K562 (cell line): ENCODE results near the gene DNAJC6. TPM values are rescaled to one million over a fixed set of nuclear protein-coding genes. Genes with fewer than 3 reads are reported as not detected.

Source experiments
- ATF1 ChIP-seq, 2 experiments: fragments of 450-650 bp in 1 of 2; IDR thresholded peaks; 2 replicates each; pipeline ENCODE4 v1.6.1; 2016; ENCODE audit warnings: missing compliant biosample characterization in 1 of 2, missing genetic modification characterization in 1 of 2
- BRD4 ChIP-seq: fragments of 200-600 bp; sonication (generic); IDR thresholded peaks from 2 replicates; pipeline ENCODE4 v1.6.1; 2017; ENCODE audit warnings: inconsistent platforms
- COPS2 ChIP-seq: fragments of 450-650 bp; conservative IDR thresholded peaks from 2 replicates; pipeline ENCODE4 v1.6.1; 2016; ENCODE audit warnings: mild to moderate bottlenecking, moderate library complexity
- ELF1 ChIP-seq: fragments of 200-800 bp; sonication (Bioruptor generic); IDR thresholded peaks from 2 replicates; pipeline ENCODE4 v1.6.1; 2016; ENCODE audit warnings: missing genetic modification characterization, missing compliant biosample characterization
- GATAD2B ChIP-seq: fragments of 450-650 bp; IDR thresholded peaks from 2 replicates; pipeline ENCODE4 v1.6.1; 2017; ENCODE audit warnings: mild to moderate bottlenecking, borderline replicate concordance
- GTF2B ChIP-seq: IDR thresholded peaks from 2 replicates; pipeline ENCODE4 v1.6.1; 2011; ENCODE audit not compliant: insufficient read length; ENCODE audit errors: extremely low read depth
- HDAC2 ChIP-seq: fragments of 450-650 bp; IDR thresholded peaks from 2 replicates; pipeline ENCODE4 v1.6.1; 2016; ENCODE audit warnings: mild to moderate bottlenecking
- HMG20B ChIP-seq: fragments of 250-450 bp; sonication (Bioruptor Pico); IDR thresholded peaks from 2 replicates; pipeline ENCODE4 v1.5.0; 2021; ENCODE audit warnings: mild to moderate bottlenecking
- KLF13 ChIP-seq: fragments of 450-650 bp; IDR thresholded peaks from 2 replicates; pipeline ENCODE4 v1.6.1; 2016; ENCODE audit warnings: missing genetic modification characterization, low read depth, mild to moderate bottlenecking, missing compliant biosample characterization, moderate library complexity, borderline replicate concordance
- MECOM ChIP-seq: fragments of 250-450 bp; sonication (Bioruptor Pico); IDR thresholded peaks from 2 replicates; pipeline ENCODE4 v1.8.0; 2022; ENCODE audit warnings: inconsistent platforms
- MEF2A ChIP-seq: IDR thresholded peaks from 2 replicates; pipeline ENCODE4 v1.6.1; 2011; ENCODE audit warnings: low read depth, mild to moderate bottlenecking, low read length, moderate library complexity; ENCODE audit not compliant: control insufficient read depth
- MYNN ChIP-seq, 2 experiments: sonication (generic); formaldehyde crosslinking in 1 of 2; IDR thresholded peaks; 2 replicates each; pipeline versions ENCODE4 v1.5.0 to v1.6.1; 2016 to 2020; ENCODE audit warnings: antibody characterized with exemption in 1 of 2, missing genetic modification reagents in 1 of 2
- NELFE ChIP-seq: IDR thresholded peaks from 2 replicates; pipeline ENCODE4 v1.6.1; 2011; ENCODE audit warnings: mild to moderate bottlenecking; ENCODE audit not compliant: insufficient read depth, insufficient read length
- NR3C1 ChIP-seq: sonication (generic); formaldehyde crosslinking; IDR thresholded peaks from 2 replicates; pipeline ENCODE4 v1.8.1; 2022; ENCODE audit warnings: missing genetic modification reagents
- POLR2H ChIP-seq: IDR thresholded peaks from 2 replicates; pipeline ENCODE4 v1.6.1; 2016; ENCODE audit warnings: missing genetic modification characterization, low read depth, mild to moderate bottlenecking, control low read depth, missing compliant biosample characterization, moderate library complexity
- SIN3B ChIP-seq: fragments of 450-650 bp; IDR thresholded peaks from 2 replicates; pipeline ENCODE4 v1.6.1; 2017; ENCODE audit warnings: low read depth, mild to moderate bottlenecking, moderate library complexity
- SP2 ChIP-seq: IDR thresholded peaks from 2 replicates; pipeline ENCODE4 v1.6.1; 2011; ENCODE audit warnings: mild to moderate bottlenecking, low read depth, low read length, moderate library complexity; ENCODE audit not compliant: poor library complexity, severe bottlenecking; ENCODE audit errors: extremely low read depth
- TAF1 ChIP-seq: IDR thresholded peaks from 2 replicates; pipeline ENCODE4 v1.6.1; 2011; ENCODE audit warnings: mild to moderate bottlenecking, low read length, moderate library complexity; ENCODE audit not compliant: insufficient read depth, control insufficient read depth, severe bottlenecking; ENCODE audit errors: extremely low read depth
- TAF7 ChIP-seq: fragments of 450-650 bp; IDR thresholded peaks from 2 replicates; pipeline ENCODE4 v1.6.1; 2016; ENCODE audit warnings: missing genetic modification characterization, missing compliant biosample characterization
- TBL1XR1 ChIP-seq, 2 experiments: IDR thresholded peaks; 2 replicates each; pipeline ENCODE4 v1.6.1; 2012; ENCODE audit warnings: improper control_type of control experiment in 2 of 2, low read length in 2 of 2, mild to moderate bottlenecking in 1 of 2
- TFAM ChIP-seq: fragments of 250-450 bp; sonication (Bioruptor Pico); conservative IDR thresholded peaks from 2 replicates; pipeline ENCODE4 v1.5.0; 2021; ENCODE audit warnings: mild to moderate bottlenecking, moderate library complexity
- ZNF217 ChIP-seq: sonication (generic); formaldehyde crosslinking; IDR thresholded peaks from 2 replicates; pipeline ENCODE4 v1.8.0; 2022; ENCODE audit warnings: mild to moderate bottlenecking, missing genetic modification reagents
- ZNF282 ChIP-seq: sonication (generic); formaldehyde crosslinking; IDR thresholded peaks from 2 replicates; pipeline ENCODE4 v1.8.1; 2023; ENCODE audit warnings: missing genetic modification reagents
- ZNF507 ChIP-seq: conservative IDR thresholded peaks from 2 replicates; pipeline ENCODE4 v1.6.1; 2017; ENCODE audit warnings: missing genetic modification characterization, missing compliant biosample characterization
- polyA plus RNA-seq, 8 experiments: library from polyadenylated mRNA; depleted of rRNA in 4 of 8; stranded (reverse) in 5 of 8; unstranded in 3 of 8; fragments of >200 nt; fragmentation: Nextera tagmentation in 2 of 8; fragmentation: Illumina TruSeq in 1 of 8; extraction: Ambion mirVana in 2 of 8; extraction: Trizol in 1 of 8; gene quantifications; 2 replicates each; pipeline versions ENCODE4 v1.2.1 to v1.2.3, GENCODE V29; 2011 to 2014; ENCODE audit warnings: inconsistent platforms in 1 of 8, missing spikeins in 1 of 8
- total RNA-seq, 7 experiments: library from RNA; depleted of rRNA in 6 of 7; stranded (reverse); fragments of >200 nt in 6 of 7; fragmentation: Illumina TruSeq in 2 of 7; extraction: Trizol in 2 of 7; gene quantifications; 2 replicates each; pipeline versions ENCODE4 v1.2.1 to v1.2.3, GENCODE V29; 2011 to 2021; ENCODE audit warnings: low replicate concordance in 1 of 7
- TF ChIP-seq, protein P1 (sequence below): sonication (generic); formaldehyde crosslinking; IDR thresholded peaks from 2 replicates; pipeline ENCODE4 v1.8.1; 2022; ENCODE audit warnings: missing genetic modification reagents
- TF ChIP-seq, protein P2 (sequence below): sonication (generic); formaldehyde crosslinking; IDR thresholded peaks from 2 replicates; pipeline ENCODE4 v1.8.1; 2023; ENCODE audit warnings: mild to moderate bottlenecking, missing genetic modification reagents

DNAJC6 gene
- total and polyA plus RNA-seq, 9 of the 15 experiments (the other 6 are each of a cell fraction or from before 2014, with no cell fraction given) = 6.7 to 78.7 (median 28.0) TPM

GRCh38 chr1:65419681-65420589 lies 110.6 kb downstream of the DNAJC6 start (continued):
- TF ChIP-seq MYNN (IDR thresholded peaks at IDR 0.05) = 0 out of 2 replicates have a peak, but pooled peaks have one; percentile 30
- TF ChIP-seq MYNN (CRISPR knock-in tag; IDR thresholded peaks at IDR 0.05) = no peak
- TF ChIP-seq TAF7 = no peak
- no peak for TF ChIP-seq ELF1 (tag)
- no peak for TF ChIP-seq BRD4
- TF ChIP-seq KLF13 (tag) = no peak
- TF ChIP-seq TAF1 = peak; percentile 21
- TF ChIP-seq GTF2B = no peak
- no peak for TF ChIP-seq SP2
- TF ChIP-seq, protein P1, sequence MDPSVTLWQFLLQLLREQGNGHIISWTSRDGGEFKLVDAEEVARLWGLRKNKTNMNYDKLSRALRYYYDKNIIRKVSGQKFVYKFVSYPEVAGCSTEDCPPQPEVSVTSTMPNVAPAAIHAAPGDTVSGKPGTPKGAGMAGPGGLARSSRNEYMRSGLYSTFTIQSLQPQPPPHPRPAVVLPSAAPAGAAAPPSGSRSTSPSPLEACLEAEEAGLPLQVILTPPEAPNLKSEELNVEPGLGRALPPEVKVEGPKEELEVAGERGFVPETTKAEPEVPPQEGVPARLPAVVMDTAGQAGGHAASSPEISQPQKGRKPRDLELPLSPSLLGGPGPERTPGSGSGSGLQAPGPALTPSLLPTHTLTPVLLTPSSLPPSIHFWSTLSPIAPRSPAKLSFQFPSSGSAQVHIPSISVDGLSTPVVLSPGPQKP (CRISPR knock-in tag) = no peak
- no peak for TF ChIP-seq GATAD2B
- no peak for TF ChIP-seq COPS2
- TF ChIP-seq TBL1XR1 (IDR thresholded peaks at IDR 0.05; ENCODE audit: low read length in 2 of 2) = no peak
- TF ChIP-seq TFAM (CRISPR knock-in tag) = no peak
- TF ChIP-seq HDAC2 = peak; percentile 65; the same call in 1 of the 2 replicates
- TF ChIP-seq MEF2A = no peak
- TF ChIP-seq ATF1 (CRISPR knock-in tag; IDR thresholded peaks at IDR 0.05) = no peak
- TF ChIP-seq ATF1 (tag; IDR thresholded peaks at IDR 0.05) = no peak
- no peak for TF ChIP-seq ZNF507 (tag)
- TF ChIP-seq ZNF217 (CRISPR knock-in tag) = no peak
- TF ChIP-seq ZNF282 (CRISPR knock-in tag) = no peak
- TF ChIP-seq, protein P2, sequence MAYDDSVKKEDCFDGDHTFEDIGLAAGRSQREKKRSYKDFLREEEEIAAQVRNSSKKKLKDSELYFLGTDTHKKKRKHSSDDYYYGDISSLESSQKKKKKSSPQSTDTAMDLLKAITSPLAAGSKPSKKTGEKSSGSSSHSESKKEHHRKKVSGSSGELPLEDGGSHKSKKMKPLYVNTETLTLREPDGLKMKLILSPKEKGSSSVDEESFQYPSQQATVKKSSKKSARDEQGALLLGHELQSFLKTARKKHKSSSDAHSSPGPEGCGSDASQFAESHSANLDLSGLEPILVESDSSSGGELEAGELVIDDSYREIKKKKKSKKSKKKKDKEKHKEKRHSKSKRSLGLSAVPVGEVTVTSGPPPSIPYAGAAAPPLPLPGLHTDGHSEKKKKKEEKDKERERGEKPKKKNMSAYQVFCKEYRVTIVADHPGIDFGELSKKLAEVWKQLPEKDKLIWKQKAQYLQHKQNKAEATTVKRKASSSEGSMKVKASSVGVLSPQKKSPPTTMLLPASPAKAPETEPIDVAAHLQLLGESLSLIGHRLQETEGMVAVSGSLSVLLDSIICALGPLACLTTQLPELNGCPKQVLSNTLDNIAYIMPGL (CRISPR knock-in tag) = no peak
- TF ChIP-seq SIN3B = no peak
- TF ChIP-seq NR3C1 (CRISPR knock-in tag) = no peak
- no peak for TF ChIP-seq HMG20B (CRISPR knock-in tag)
- no peak for TF ChIP-seq NELFE
- no peak for TF ChIP-seq MECOM (CRISPR knock-in tag)
- TF ChIP-seq POLR2H (tag) = no peak; the same call in 1 of the 2 replicates
